HL-60 (cell line): Measurements from ENCODE around the gene NKAIN2.

Experiments
- CTCF ChIP-seq: IDR thresholded peaks from one replicate; pipeline ENCODE4 v1.5.1; 2011; ENCODE audit warnings: low read length, control low read depth, inconsistent platforms; ENCODE audit not compliant: insufficient read depth
- POLR2AphosphoS5 ChIP-seq: IDR thresholded peaks from 2 replicates; pipeline ENCODE4 v1.6.1; 2012; ENCODE audit warnings: low read depth

GRCh38 chr6:123904228-123904627, 100.6 kb downstream of the NKAIN2 start:
- no peak for TF ChIP-seq CTCF
- TF ChIP-seq POLR2AphosphoS5: no peak
